Upper lobe of right lung (tissue), 1 donor: ENCODE data around the gene SLC9A9. TPM values are rescaled to one million over a fixed set of nuclear protein-coding genes. Genes with fewer than 3 reads are reported as not detected.
"Not testable (repeated sequence)": the region's sequence is repeated elsewhere in the genome, so short reads cannot be mapped to it uniquely, and the experiment has no call there.

Experiments
- ATAC-seq: fragments of 200-7000 bp; cut with Tn5 transposase; one replicate; pipeline ENCODE4 v1.9.1; 2020; ENCODE audit warnings: mild to moderate bottlenecking, moderate library complexity
- DNase-seq: peaks from one replicate; pipeline ENCODE4 v3.0.0-alpha.2; 2020
- H3K27ac ChIP-seq: fragments of 200-600 bp; one replicate; pipeline ENCODE4 v1.8.0; 2022
- H3K27me3 ChIP-seq: fragments of 200-600 bp; one replicate; pipeline ENCODE4 v1.8.0; 2022; ENCODE audit warnings: mild to moderate bottlenecking
- H3K36me3 ChIP-seq: fragments of 200-600 bp; one replicate; pipeline ENCODE4 v1.8.0; 2022
- H3K4me1 ChIP-seq: fragments of 200-600 bp; one replicate; pipeline ENCODE4 v1.8.0; 2022
- H3K4me3 ChIP-seq: fragments of 200-600 bp; one replicate; pipeline ENCODE4 v1.8.0; 2022; ENCODE audit warnings: mild to moderate bottlenecking
- H3K9me3 ChIP-seq: fragments of 200-600 bp; one replicate; pipeline ENCODE4 v1.8.0; 2022
- CTCF ChIP-seq: fragments of 200-600 bp; IDR thresholded peaks from one replicate; pipeline ENCODE4 v1.8.0; 2022; ENCODE audit warnings: antibody characterized with exemption
- intact Hi-C: fragments of 100-400 bp; cut with DNase I; formaldehyde crosslinking; loops from one replicate; pipeline ENCODE4 v1.11.0; 2022
- total RNA-seq: library from RNA; stranded (reverse); fragmentation: NEBNext Ultra II Directional; extraction: Animal tissue kit (Norgen Biotek cat#: 25700); gene quantifications from one replicate; pipeline ENCODE4 v1.2.1, GENCODE V29; 2021
- donor health status: DM: no; HTN: yes; CAD: no; lungs with severe emphysema.

The SLC9A9 gene
- total RNA-seq, 1 donor from 2014 or later = 13.3 TPM

- no peak overlapping the region for H3K27ac ChIP-seq
- H3K4me3 ChIP-seq = no peak overlapping the region
- intact Hi-C loops = no loop called here
- no peaks in the 10 kb centered on the region for H3K36me3 ChIP-seq
- no peaks in the 10 kb centered on the region for H3K27me3 ChIP-seq
- no peaks in the 10 kb centered on the region for H3K4me1 ChIP-seq
- H3K9me3 ChIP-seq = no peaks in the 10 kb centered on the region
- no peak for TF ChIP-seq CTCF
- ATAC-seq = no peak
- DNase-seq = no peak
These were observed 148.8 kb downstream of the SLC9A9 start for GRCh38 chr3:143699424-143699823.

- Histone ChIP-seq H3K36me3 (no peaks in the 10 kb centered on the region), H3K4me3 (no peak overlapping the region), H3K27ac (no peak overlapping the region), H3K4me1 (no peaks in the 10 kb centered on the region), H3K27me3 (no peaks in the 10 kb centered on the region), H3K9me3 (no peaks in the 10 kb centered on the region)
- intact Hi-C loops = no loop called here
- ATAC-seq (no peak), DNase-seq (no peak)
- no peak for TF ChIP-seq CTCF
These were observed 149.5 kb downstream of the SLC9A9 start for GRCh38 chr3:143698682-143699303.

- Histone ChIP-seq H3K27me3 (no peaks in the 10 kb centered on the region), H3K36me3 (no peaks in the 10 kb centered on the region), H3K9me3 (no peaks in the 10 kb centered on the region), H3K4me3 (no peak overlapping the region), H3K4me1 (no peaks in the 10 kb centered on the region), H3K27ac (no peak overlapping the region)
- ATAC-seq = no peak
- DNase-seq = no peak
- intact Hi-C loops = no loop called here
- TF ChIP-seq CTCF = no peak
These were observed 150.3 kb downstream of the SLC9A9 start for GRCh38 chr3:143697975-143698374.

GRCh38 chr3:143695333-143695732, 152.9 kb downstream of the SLC9A9 start:
- H3K27me3 ChIP-seq, H3K9me3 ChIP-seq, intact Hi-C loops, DNase-seq, H3K4me3 ChIP-seq, ATAC-seq, H3K4me1 ChIP-seq, H3K27ac ChIP-seq, H3K36me3 ChIP-seq: not testable (repeated sequence)

- intact Hi-C loops = no loop called here
- Histone ChIP-seq H3K4me3 (no peak overlapping the region), H3K9me3 (no peaks in the 10 kb centered on the region), H3K4me1 (no peaks in the 10 kb centered on the region), H3K36me3 (no peaks in the 10 kb centered on the region), H3K27me3 (no peaks in the 10 kb centered on the region), H3K27ac (no peak overlapping the region)
- ATAC-seq (no peak), DNase-seq (no peak)
- TF ChIP-seq CTCF = no peak
These were observed 154.8 kb downstream of the SLC9A9 start for GRCh38 chr3:143693506-143693905.

GRCh38 chr3:143686638-143687197, 161.6 kb downstream of the SLC9A9 start:
- Histone ChIP-seq H3K27ac (no peak overlapping the region), H3K9me3 (no peaks in the 10 kb centered on the region), H3K4me3 (no peak overlapping the region), H3K36me3 (no peaks in the 10 kb centered on the region), H3K4me1 (peaks cover 4% of the 10 kb centered on the region), H3K27me3 (no peaks in the 10 kb centered on the region)
- intact Hi-C loops = no loop called here
- no peak for DNase-seq
- no peak for ATAC-seq
- no peak for TF ChIP-seq CTCF
